HEK293 (cell line): ENCODE results near the gene LRRC4C.

Experiments used
- CTCF ChIA-PET: fragments of 350-600 bp; formaldehyde crosslinking; extraction: SDS; loops from one replicate; lab custom pipeline; 2021; ENCODE audit warnings: antibody characterized with exemption; lab: Yijun Ruan, JAX
- POLR2A ChIA-PET: fragments of 300-600 bp; formaldehyde crosslinking; extraction: SDS; loops from one replicate; lab custom pipeline; 2020; ENCODE audit warnings: antibody characterized with exemption, inconsistent platforms; lab: Yijun Ruan, JAX
- H3K27ac ChIP-seq: fragments of 200-500 bp; sonication (Bioruptor generic); 2 replicates; pipeline ENCODE4 v1.5.1; 2014; ENCODE audit warnings: low read depth, low read length, control low read depth, inconsistent platforms; ENCODE audit errors: extremely low read depth
- H3K36me3 ChIP-seq, 2 experiments: fragments of 200-500 bp in 1 of 2; sonication (Bioruptor generic) in 1 of 2; 1 replicate in 1 of 2; 2 replicates in 1 of 2; pipeline ENCODE4 v1.5.1; 2014 to 2017; ENCODE audit warnings: inconsistent platforms in 2 of 2, low read length in 2 of 2; ENCODE audit not compliant: control insufficient read depth in 2 of 2, insufficient read depth in 1 of 2
- H3K4me1 ChIP-seq: fragments of 200-500 bp; sonication (Bioruptor generic); 2 replicates; pipeline ENCODE4 v1.5.1; 2014; ENCODE audit warnings: mild to moderate bottlenecking, low read length, inconsistent platforms; ENCODE audit not compliant: control insufficient read depth, insufficient read depth
- H3K4me3 ChIP-seq: 2 replicates; pipeline ENCODE4 v1.5.1; 2011; ENCODE audit warnings: low read depth, mild to moderate bottlenecking, control low read depth, low read length, moderate library complexity
- H3K9me3 ChIP-seq: fragments of 200-500 bp; sonication (Bioruptor generic); 2 replicates; pipeline ENCODE4 v1.5.1; 2014; ENCODE audit warnings: low read depth, low read length, inconsistent platforms; ENCODE audit not compliant: control insufficient read depth, insufficient read depth
- HOXC10 ChIP-seq: sonication (generic); formaldehyde crosslinking; IDR thresholded peaks from 2 replicates; pipeline ENCODE4 v1.8.1; 2023; ENCODE audit warnings: mild to moderate bottlenecking, missing genetic modification reagents
- KLF16 ChIP-seq: fragments of 450-650 bp; formaldehyde crosslinking; IDR thresholded peaks from 2 replicates; pipeline ENCODE4 v1.5.1; 2017; ENCODE audit warnings: missing biosample characterization, missing genetic modification characterization
- MYNN ChIP-seq: fragments of 450-650 bp; formaldehyde crosslinking; IDR thresholded peaks from 2 replicates; pipeline ENCODE4 v1.5.1; 2016; ENCODE audit warnings: missing biosample characterization, missing genetic modification characterization, borderline replicate concordance
- ZBTB17 ChIP-seq: fragments of 450-650 bp; formaldehyde crosslinking; IDR thresholded peaks from 2 replicates; pipeline ENCODE4 v1.5.1; 2016; ENCODE audit warnings: missing biosample characterization, missing genetic modification characterization
- ZBTB7A ChIP-seq: fragments of 450-650 bp; formaldehyde crosslinking; IDR thresholded peaks from 2 replicates; pipeline ENCODE4 v1.5.1; 2016; ENCODE audit warnings: low read depth, missing biosample characterization, missing genetic modification characterization
- ZFHX2 ChIP-seq: fragments of 450-650 bp; formaldehyde crosslinking; conservative IDR thresholded peaks from 2 replicates; pipeline ENCODE4 v1.5.1; 2016; ENCODE audit warnings: missing biosample characterization, missing genetic modification characterization
- ZFP69B ChIP-seq: fragments of 450-650 bp; formaldehyde crosslinking; IDR thresholded peaks from 2 replicates; pipeline ENCODE4 v1.5.1; 2016; ENCODE audit warnings: missing biosample characterization, missing genetic modification characterization
- ZNF10 ChIP-seq: fragments of 450-650 bp; formaldehyde crosslinking; IDR thresholded peaks from 2 replicates; pipeline ENCODE4 v1.5.1; 2017; ENCODE audit warnings: missing biosample characterization, missing genetic modification characterization
- ZNF146 ChIP-seq: fragments of 450-650 bp; formaldehyde crosslinking; IDR thresholded peaks from 2 replicates; pipeline ENCODE4 v1.5.1; 2016; ENCODE audit warnings: missing biosample characterization, missing genetic modification characterization
- ZNF16 ChIP-seq: fragments of 450-650 bp; formaldehyde crosslinking; IDR thresholded peaks from 2 replicates; pipeline ENCODE4 v1.5.1; 2016; ENCODE audit warnings: low read depth, missing biosample characterization, missing genetic modification characterization
- ZNF223 ChIP-seq: fragments of 450-650 bp; formaldehyde crosslinking; IDR thresholded peaks from 2 replicates; pipeline ENCODE4 v1.5.1; 2016; ENCODE audit warnings: missing biosample characterization, missing genetic modification characterization
- ZNF274 ChIP-seq, 2 experiments: fragments of 200-500 bp in 1 of 2; fragments of 450-650 bp in 1 of 2; sonication (Bioruptor generic) in 1 of 2; formaldehyde crosslinking in 1 of 2; IDR thresholded peaks; 2 replicates each; pipeline versions ENCODE4 v1.5.1 to v1.6.1; 2014 to 2016; ENCODE audit warnings: borderline replicate concordance in 1 of 2, inconsistent platforms in 1 of 2, low read length in 1 of 2, missing biosample characterization in 1 of 2, missing genetic modification characterization in 1 of 2
- ZNF391 ChIP-seq: fragments of 450-650 bp; formaldehyde crosslinking; IDR thresholded peaks from 2 replicates; pipeline ENCODE4 v1.5.1; 2016; ENCODE audit warnings: low read depth, missing biosample characterization, missing genetic modification characterization, borderline replicate concordance
- ZNF549 ChIP-seq: fragments of 450-650 bp; IDR thresholded peaks from 2 replicates; pipeline ENCODE4 v1.5.1; 2018; ENCODE audit warnings: missing biosample characterization, missing genetic modification characterization, mild to moderate bottlenecking, inconsistent platforms, moderate library complexity
- ZNF561 ChIP-seq: fragments of 450-650 bp; IDR thresholded peaks from 2 replicates; pipeline ENCODE4 v1.5.1; 2018; ENCODE audit warnings: missing biosample characterization, missing genetic modification characterization, borderline replicate concordance
- ZNF596 ChIP-seq: fragments of 450-650 bp; IDR thresholded peaks from 2 replicates; pipeline ENCODE4 v1.5.0; 2018; ENCODE audit warnings: missing biosample characterization, mild to moderate bottlenecking, missing genetic modification characterization, moderate library complexity
- ZNF701 ChIP-seq: fragments of 450-650 bp; formaldehyde crosslinking; IDR thresholded peaks from 2 replicates; pipeline ENCODE4 v1.5.1; 2016; ENCODE audit warnings: missing biosample characterization, missing genetic modification characterization
- ZNF843 ChIP-seq: fragments of 450-650 bp; formaldehyde crosslinking; IDR thresholded peaks from 2 replicates; pipeline ENCODE4 v1.5.1; 2016; ENCODE audit warnings: missing biosample characterization, missing genetic modification characterization
- ZSCAN30 ChIP-seq: fragments of 450-650 bp; IDR thresholded peaks from 2 replicates; pipeline ENCODE4 v1.5.1; 2018; ENCODE audit warnings: missing biosample characterization, mild to moderate bottlenecking, missing genetic modification characterization, moderate library complexity
- TF ChIP-seq, protein P1 (sequence below): fragments of 450-650 bp; formaldehyde crosslinking; IDR thresholded peaks from 2 replicates; pipeline ENCODE4 v1.5.1; 2016; ENCODE audit warnings: missing biosample characterization, missing genetic modification characterization
- TF ChIP-seq, protein P2 (sequence below): fragments of 450-650 bp; formaldehyde crosslinking; IDR thresholded peaks from 2 replicates; pipeline ENCODE4 v1.5.1; 2017; ENCODE audit warnings: missing biosample characterization, missing genetic modification characterization
- TF ChIP-seq, protein P3 (sequence below): fragments of 450-650 bp; formaldehyde crosslinking; IDR thresholded peaks from 2 replicates; pipeline ENCODE4 v1.5.1; 2016; ENCODE audit warnings: missing biosample characterization, missing genetic modification characterization

Gene LRRC4C

DNA sequence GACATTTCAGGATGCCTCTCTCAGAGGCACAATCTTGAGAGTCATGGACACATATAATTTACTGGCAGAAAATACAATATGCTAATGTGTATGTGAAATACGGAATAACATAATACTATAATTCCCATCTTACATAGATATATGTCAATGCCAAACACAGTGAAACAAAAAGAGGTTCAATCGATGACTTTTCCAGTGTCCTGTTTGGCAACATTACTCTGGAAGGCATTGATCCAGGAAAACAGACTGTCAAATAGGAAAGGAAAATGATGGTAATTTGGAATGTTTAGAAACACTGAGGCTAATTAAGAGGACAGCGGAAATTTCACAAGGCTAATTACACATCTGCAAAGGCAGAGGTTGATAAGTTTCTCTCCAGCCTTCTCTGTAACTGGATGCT is 942.3 kb downstream of the LRRC4C start (continued):
- TF ChIP-seq HOXC10 (CRISPR knock-in tag) (no peak), ZNF549 (tag by site-specific recombination) (no peak), ZNF146 (tag by site-specific recombination) (no peak)

DNA sequence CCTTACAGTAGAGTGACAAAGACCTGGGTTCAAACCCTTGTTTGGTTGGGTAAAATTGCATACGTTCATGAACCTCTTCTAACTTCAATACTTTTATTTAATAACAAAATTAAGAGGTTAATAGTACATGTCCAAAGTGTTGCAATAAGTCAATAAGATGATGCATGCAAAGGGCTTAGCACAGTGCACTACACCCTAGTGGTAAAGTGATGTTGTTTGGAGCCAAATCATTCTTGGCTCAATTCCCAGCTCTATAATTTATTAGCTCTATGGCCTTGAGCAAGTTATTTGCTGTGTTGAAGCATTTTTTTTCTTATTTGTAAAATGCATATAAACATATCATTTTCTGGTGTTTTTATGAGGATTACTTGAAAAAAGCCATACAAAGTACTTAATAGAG is 945.3 kb downstream of the LRRC4C start:
- no peaks in the 10 kb centered on the region for H3K9me3 ChIP-seq
- H3K4me1 ChIP-seq = no peaks in the 10 kb centered on the region
- ChIA-PET POLR2A (no interaction called here), CTCF (no interaction called here)
- no peak for TF ChIP-seq KLF16 (tag by site-specific recombination)
- no peak for TF ChIP-seq ZNF146 (tag by site-specific recombination)
- H3K4me3 ChIP-seq = no peak overlapping the region
- H3K27ac ChIP-seq = no peak overlapping the region
- H3K36me3 ChIP-seq = no peaks in the 10 kb centered on the region

DNA sequence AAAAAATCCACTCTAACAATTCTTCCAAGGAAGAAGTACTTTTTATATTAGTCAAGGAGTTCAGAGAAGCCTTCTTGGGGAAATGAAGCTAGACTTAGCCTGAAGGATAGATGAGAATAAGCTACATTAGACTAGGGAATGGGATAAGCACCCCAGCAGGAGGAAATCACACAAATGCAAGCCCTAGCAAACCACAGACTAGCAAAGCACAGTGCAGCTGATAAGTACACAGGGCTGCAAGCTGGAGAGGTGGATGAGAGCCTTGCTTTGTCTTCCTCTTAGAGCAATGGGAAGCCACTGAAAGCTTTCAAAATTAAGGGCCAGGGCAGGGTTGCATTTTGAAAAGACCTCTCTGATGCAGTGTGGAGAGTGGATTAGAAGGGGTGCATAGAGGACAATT is 946.2 kb downstream of the LRRC4C start:
- Histone ChIP-seq H3K27ac (no peak overlapping the region), H3K4me1 (no peaks in the 10 kb centered on the region), H3K4me3 (no peak overlapping the region)
- ChIA-PET CTCF (no interaction called here), POLR2A (no interaction called here)
- TF ChIP-seq ZNF10 (no peak), ZBTB17 (tag by site-specific recombination) (no peak), ZNF16 (tag by site-specific recombination) (no peak), ZFP69B (tag by site-specific recombination) (no peak), ZNF146 (tag by site-specific recombination) (no peak), ZNF596 (tag by site-specific recombination) (no peak)
- TF ChIP-seq, all 188 proteins: peak for 0
- Histone ChIP-seq H3K36me3 (no peaks in the 10 kb centered on the region), H3K9me3 (no peaks in the 10 kb centered on the region)

DNA sequence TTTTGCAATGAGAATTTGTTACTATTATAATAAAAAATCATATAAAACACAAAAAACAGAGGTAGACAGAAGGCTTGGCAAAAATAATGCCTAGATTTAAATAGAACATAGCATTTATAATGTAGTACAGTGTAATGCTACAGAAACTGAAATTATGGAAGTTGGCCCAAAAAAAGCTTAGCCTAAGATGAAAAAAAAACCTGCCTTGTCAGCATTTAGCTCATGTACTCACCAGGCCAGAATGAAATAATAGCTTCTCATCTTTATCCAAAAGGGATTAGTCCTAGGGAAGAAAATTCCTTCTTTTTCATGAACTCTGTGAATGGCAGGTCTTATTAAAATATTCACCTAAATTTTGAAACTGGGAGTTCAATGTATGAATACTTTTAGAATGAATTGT is 951.1 kb downstream of the LRRC4C start:
- ChIA-PET CTCF (no interaction called here), POLR2A (no interaction called here)
- H3K9me3 ChIP-seq = no peaks in the 10 kb centered on the region
- H3K4me1 ChIP-seq = no peaks in the 10 kb centered on the region
- no peaks in the 10 kb centered on the region for H3K36me3 ChIP-seq
- no peak overlapping the region for H3K27ac ChIP-seq
- TF ChIP-seq ZNF274 (IDR thresholded peaks at IDR 0.05; ENCODE audit: low read length) (no peak), ZNF274 (tag by site-specific recombination; IDR thresholded peaks at IDR 0.05; ENCODE audit: borderline replicate concordance) (no peak), ZBTB7A (tag by site-specific recombination) (no peak), ZSCAN30 (tag by site-specific recombination) (no peak), ZFHX2 (tag by site-specific recombination) (no peak), ZNF391 (no peak), ZNF843 (no peak), ZNF561 (no peak), MYNN (tag by site-specific recombination) (no peak)
- TF ChIP-seq, all 188 proteins: peak for 0
- no peak overlapping the region for H3K4me3 ChIP-seq

DNA sequence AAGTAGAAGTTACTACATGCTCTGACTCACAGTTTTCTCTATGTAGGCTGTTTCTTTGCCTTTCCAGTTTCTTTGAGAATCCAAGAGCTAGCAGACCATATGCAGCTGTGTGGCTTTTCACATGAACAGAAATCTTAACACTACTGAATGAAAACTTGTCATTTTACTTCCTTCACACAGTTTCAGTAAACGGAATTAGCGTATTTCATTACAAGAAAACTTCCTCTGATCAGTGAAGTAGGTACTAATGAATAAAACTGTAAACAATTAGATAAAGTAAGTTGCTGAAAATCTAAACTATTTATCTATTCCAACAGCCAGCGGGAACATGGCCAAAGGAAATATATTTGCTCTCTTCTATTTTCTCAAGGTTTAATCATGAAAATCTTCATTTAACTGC is 953.2 kb downstream of the LRRC4C start:
- Histone ChIP-seq H3K4me1 (no peaks in the 10 kb centered on the region), H3K4me3 (no peak overlapping the region), H3K9me3 (no peaks in the 10 kb centered on the region), H3K36me3 (no peaks in the 10 kb centered on the region), H3K27ac (no peak overlapping the region)
- TF ChIP-seq, protein P1, sequence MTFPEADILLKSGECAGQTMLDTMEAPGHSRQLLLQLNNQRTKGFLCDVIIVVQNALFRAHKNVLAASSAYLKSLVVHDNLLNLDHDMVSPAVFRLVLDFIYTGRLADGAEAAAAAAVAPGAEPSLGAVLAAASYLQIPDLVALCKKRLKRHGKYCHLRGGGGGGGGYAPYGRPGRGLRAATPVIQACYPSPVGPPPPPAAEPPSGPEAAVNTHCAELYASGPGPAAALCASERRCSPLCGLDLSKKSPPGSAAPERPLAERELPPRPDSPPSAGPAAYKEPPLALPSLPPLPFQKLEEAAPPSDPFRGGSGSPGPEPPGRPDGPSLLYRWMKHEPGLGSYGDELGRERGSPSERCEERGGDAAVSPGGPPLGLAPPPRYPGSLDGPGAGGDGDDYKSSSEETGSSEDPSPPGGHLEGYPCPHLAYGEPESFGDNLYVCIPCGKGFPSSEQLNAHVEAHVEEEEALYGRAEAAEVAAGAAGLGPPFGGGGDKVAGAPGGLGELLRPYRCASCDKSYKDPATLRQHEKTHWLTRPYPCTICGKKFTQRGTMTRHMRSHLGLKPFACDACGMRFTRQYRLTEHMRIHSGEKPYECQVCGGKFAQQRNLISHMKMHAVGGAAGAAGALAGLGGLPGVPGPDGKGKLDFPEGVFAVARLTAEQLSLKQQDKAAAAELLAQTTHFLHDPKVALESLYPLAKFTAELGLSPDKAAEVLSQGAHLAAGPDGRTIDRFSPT = no peak
- TF ChIP-seq ZNF701 (no peak), ZNF223 (tag by site-specific recombination) (no peak), MYNN (tag by site-specific recombination) (no peak), ZNF146 (tag by site-specific recombination) (no peak)
- TF ChIP-seq, protein P2, sequence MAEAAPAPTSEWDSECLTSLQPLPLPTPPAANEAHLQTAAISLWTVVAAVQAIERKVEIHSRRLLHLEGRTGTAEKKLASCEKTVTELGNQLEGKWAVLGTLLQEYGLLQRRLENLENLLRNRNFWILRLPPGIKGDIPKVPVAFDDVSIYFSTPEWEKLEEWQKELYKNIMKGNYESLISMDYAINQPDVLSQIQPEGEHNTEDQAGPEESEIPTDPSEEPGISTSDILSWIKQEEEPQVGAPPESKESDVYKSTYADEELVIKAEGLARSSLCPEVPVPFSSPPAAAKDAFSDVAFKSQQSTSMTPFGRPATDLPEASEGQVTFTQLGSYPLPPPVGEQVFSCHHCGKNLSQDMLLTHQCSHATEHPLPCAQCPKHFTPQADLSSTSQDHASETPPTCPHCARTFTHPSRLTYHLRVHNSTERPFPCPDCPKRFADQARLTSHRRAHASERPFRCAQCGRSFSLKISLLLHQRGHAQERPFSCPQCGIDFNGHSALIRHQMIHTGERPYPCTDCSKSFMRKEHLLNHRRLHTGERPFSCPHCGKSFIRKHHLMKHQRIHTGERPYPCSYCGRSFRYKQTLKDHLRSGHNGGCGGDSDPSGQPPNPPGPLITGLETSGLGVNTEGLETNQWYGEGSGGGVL (tag by site-specific recombination) = no peak
- TF ChIP-seq, protein P3, sequence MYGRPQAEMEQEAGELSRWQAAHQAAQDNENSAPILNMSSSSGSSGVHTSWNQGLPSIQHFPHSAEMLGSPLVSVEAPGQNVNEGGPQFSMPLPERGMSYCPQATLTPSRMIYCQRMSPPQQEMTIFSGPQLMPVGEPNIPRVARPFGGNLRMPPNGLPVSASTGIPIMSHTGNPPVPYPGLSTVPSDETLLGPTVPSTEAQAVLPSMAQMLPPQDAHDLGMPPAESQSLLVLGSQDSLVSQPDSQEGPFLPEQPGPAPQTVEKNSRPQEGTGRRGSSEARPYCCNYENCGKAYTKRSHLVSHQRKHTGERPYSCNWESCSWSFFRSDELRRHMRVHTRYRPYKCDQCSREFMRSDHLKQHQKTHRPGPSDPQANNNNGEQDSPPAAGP = no peak
- ChIA-PET POLR2A (no interaction called here), CTCF (no interaction called here)
